Measurements from ENCODE around the gene POR. TPM values are rescaled to one million over a fixed set of nuclear protein-coding genes. Genes with fewer than 3 reads are reported as not detected.
"Not testable (repeated sequence)": the region's sequence is repeated elsewhere in the genome, so short reads cannot be mapped to it uniquely, and the experiment has no call there.

POR gene
- polyA plus RNA-seq (2013, experiment 1 of 4) = 75.1 TPM
- polyA plus RNA-seq (2013, experiment 2 of 4) = 83.4 TPM
- polyA plus RNA-seq (2013, experiment 3 of 4) = 58.0 TPM
- polyA plus RNA-seq (2013, experiment 4 of 4) = 66.9 TPM

GRCh38 chr7:75914655-75915415, at the start of gene POR:
Gene POR (plus strand): TSS chr7:75915155. CDS start chr7:75954002, 38,847 bp downstream.
- Histone ChIP-seq H3K27ac (ENCODE audit: insufficient read depth, low read depth, low read length, poor library complexity, severe bottlenecking) (peak within 1 kb of the TSS; percentile 89), H3K4me1 (ENCODE audit: control insufficient read depth, insufficient read depth, low read length) (peaks cover 12% of the 10 kb centered on the region), H3K4me3 (ENCODE audit: insufficient read depth, low read depth, low read length) (peak within 1 kb of the TSS; percentile 94), H3K9me3 (ENCODE audit: control insufficient read depth, low read length) (no peaks in the 10 kb centered on the region), H3K27me3 (ENCODE audit: control insufficient read depth, insufficient read depth, low read length, poor library complexity, severe bottlenecking) (no peaks in the 10 kb centered on the region), H3K36me3 (ENCODE audit: control insufficient read depth, insufficient read depth, low read length) (no peaks in the 10 kb centered on the region)
- 0 to 1% methylated on average over 82 of the region's 82 CpGs for WGBS, 2 experiments

- WGBS, 2 experiments = 75 to 76% methylated on average over 5 of the region's 5 CpGs
- Histone ChIP-seq H3K27ac (ENCODE audit: insufficient read depth, low read depth, low read length, poor library complexity, severe bottlenecking) (no peak overlapping the region), H3K36me3 (ENCODE audit: control insufficient read depth, insufficient read depth, low read length) (no peaks in the 10 kb centered on the region), H3K9me3 (ENCODE audit: control insufficient read depth, low read length) (no peaks in the 10 kb centered on the region), H3K27me3 (ENCODE audit: control insufficient read depth, insufficient read depth, low read length, poor library complexity, severe bottlenecking) (no peaks in the 10 kb centered on the region), H3K4me3 (ENCODE audit: insufficient read depth, low read depth, low read length) (no peak overlapping the region), H3K4me1 (ENCODE audit: control insufficient read depth, insufficient read depth, low read length) (peaks cover 4% of the 10 kb centered on the region)
Observed at GRCh38 chr7:75866114-75866488, 48.9 kb upstream of the POR start.

GRCh38 chr7:75866489-75867389, 48.2 kb upstream of the POR start:
- Histone ChIP-seq H3K4me1 (ENCODE audit: control insufficient read depth, insufficient read depth, low read length) (peaks cover 4% of the 10 kb centered on the region), H3K9me3 (ENCODE audit: control insufficient read depth, low read length) (no peaks in the 10 kb centered on the region), H3K4me3 (ENCODE audit: insufficient read depth, low read depth, low read length) (no peak overlapping the region), H3K27ac (ENCODE audit: insufficient read depth, low read depth, low read length, poor library complexity, severe bottlenecking) (no peak overlapping the region), H3K27me3 (ENCODE audit: control insufficient read depth, insufficient read depth, low read length, poor library complexity, severe bottlenecking) (no peaks in the 10 kb centered on the region), H3K36me3 (ENCODE audit: control insufficient read depth, insufficient read depth, low read length) (no peaks in the 10 kb centered on the region)
- WGBS, 2 experiments = 50 to 55% methylated on average over 19 of the region's 19 CpGs

DNA sequence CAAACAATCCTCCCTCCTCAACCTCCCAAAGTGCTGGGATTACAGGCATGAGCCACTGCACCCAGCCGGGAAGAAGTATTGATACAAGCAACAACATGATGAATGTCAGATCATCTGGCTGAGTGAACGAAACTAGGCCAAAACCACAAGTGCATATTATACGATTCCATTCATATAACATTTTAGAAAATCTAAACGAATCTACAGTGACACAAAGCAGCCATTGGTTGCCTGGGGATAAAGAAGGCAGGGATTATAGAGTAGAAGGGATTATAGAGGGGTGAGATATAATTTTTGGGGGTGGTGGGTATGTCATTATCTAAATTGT, 47.6 kb upstream of the POR start:
- Histone ChIP-seq H3K4me3 (ENCODE audit: insufficient read depth, low read depth, low read length) (no peak overlapping the region), H3K27ac (ENCODE audit: insufficient read depth, low read depth, low read length, poor library complexity, severe bottlenecking) (no peak overlapping the region), H3K36me3 (ENCODE audit: control insufficient read depth, insufficient read depth, low read length) (no peaks in the 10 kb centered on the region), H3K9me3 (ENCODE audit: control insufficient read depth, low read length) (no peaks in the 10 kb centered on the region), H3K4me1 (ENCODE audit: control insufficient read depth, insufficient read depth, low read length) (peaks cover 4% of the 10 kb centered on the region), H3K27me3 (ENCODE audit: control insufficient read depth, insufficient read depth, low read length, poor library complexity, severe bottlenecking) (no peaks in the 10 kb centered on the region)
- WGBS, 2 experiments = 91 to 97% methylated on average over 4 of the region's 4 CpGs

DNA sequence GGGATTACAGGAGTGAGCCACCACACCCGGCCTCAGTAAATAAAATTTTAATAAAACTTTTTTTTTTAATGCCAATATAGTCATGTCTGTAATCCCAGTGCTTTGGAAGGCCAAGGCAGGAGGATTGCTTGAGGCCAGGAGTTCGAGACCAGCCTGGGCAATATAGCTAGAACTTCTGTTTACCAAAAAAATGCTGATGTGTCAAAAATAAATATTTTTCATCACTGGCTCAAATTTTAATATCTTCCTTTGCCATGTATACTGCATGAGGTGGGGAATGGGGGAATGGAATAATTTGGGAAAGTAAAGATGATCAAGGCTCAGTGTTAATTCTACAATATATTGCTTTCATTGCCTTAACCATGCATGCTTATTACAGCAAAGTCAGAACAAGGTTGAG, 46.8 kb upstream of the POR start:
- Histone ChIP-seq H3K27me3 (ENCODE audit: control insufficient read depth, insufficient read depth, low read length, poor library complexity, severe bottlenecking) (no peaks in the 10 kb centered on the region), H3K27ac (ENCODE audit: insufficient read depth, low read depth, low read length, poor library complexity, severe bottlenecking) (no peak overlapping the region)
- 96 to 100% methylated on average over 1 to 2 of the region's 2 CpGs for WGBS, 2 experiments

DNA sequence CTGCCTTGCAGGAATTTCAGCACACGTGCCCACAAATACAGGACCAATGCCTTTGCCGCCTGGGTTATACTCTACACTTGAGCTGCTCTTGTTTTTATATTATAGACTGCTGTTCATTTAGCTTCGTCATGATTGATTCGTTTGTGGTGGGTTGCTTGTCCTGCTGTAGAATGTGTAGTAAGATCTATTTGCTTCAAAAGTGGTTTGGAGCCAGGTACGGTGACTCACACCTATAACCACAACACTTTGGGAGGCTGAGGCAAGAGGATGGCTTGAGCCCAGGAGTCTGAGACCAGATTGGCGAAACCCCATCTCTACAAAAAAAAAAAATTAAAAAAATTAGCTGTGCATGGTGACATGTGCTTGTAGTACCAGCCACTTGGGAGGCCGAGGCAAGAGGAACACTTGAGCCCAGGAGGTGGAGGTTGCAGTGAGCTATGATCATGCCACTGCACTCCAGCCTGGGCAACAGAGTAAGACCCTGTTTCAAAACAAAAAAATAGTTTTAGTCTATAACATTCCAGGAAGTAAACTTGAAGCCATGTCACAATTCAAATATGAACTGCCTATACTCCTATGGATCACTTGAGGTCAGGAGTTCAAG, 45.1 kb upstream of the POR start:
- H3K4me3 ChIP-seq (ENCODE audit: insufficient read depth, low read depth, low read length) = no peak overlapping the region
- H3K27me3 ChIP-seq (ENCODE audit: control insufficient read depth, insufficient read depth, low read length, poor library complexity, severe bottlenecking) = no peaks in the 10 kb centered on the region
- H3K36me3 ChIP-seq (ENCODE audit: control insufficient read depth, insufficient read depth, low read length) = no peaks in the 10 kb centered on the region
- H3K9me3 ChIP-seq (ENCODE audit: control insufficient read depth, low read length) = no peaks in the 10 kb centered on the region
- H3K4me1 ChIP-seq (ENCODE audit: control insufficient read depth, insufficient read depth, low read length) = peaks cover 4% of the 10 kb centered on the region
- WGBS, 2 experiments = 86 to 92% methylated on average over 4 to 7 of the region's 7 CpGs
- no peak overlapping the region for H3K27ac ChIP-seq (ENCODE audit: insufficient read depth, low read depth, low read length, poor library complexity, severe bottlenecking)

More for the DNA sequence above, 46.8 kb upstream of the POR start:
- Histone ChIP-seq H3K4me3 (ENCODE audit: insufficient read depth, low read depth, low read length) (no peak overlapping the region), H3K9me3 (ENCODE audit: control insufficient read depth, low read length) (no peaks in the 10 kb centered on the region), H3K36me3 (ENCODE audit: control insufficient read depth, insufficient read depth, low read length) (no peaks in the 10 kb centered on the region), H3K4me1 (ENCODE audit: control insufficient read depth, insufficient read depth, low read length) (peaks cover 4% of the 10 kb centered on the region)

- no peaks in the 10 kb centered on the region for H3K9me3 ChIP-seq (ENCODE audit: control insufficient read depth, low read length)
- H3K4me1 ChIP-seq (ENCODE audit: control insufficient read depth, insufficient read depth, low read length) = peaks cover 4% of the 10 kb centered on the region
- no peak overlapping the region for H3K4me3 ChIP-seq (ENCODE audit: insufficient read depth, low read depth, low read length)
- WGBS, 2 experiments = 91 to 93% methylated on average over 9 of the region's 9 CpGs
- H3K36me3 ChIP-seq (ENCODE audit: control insufficient read depth, insufficient read depth, low read length) = no peaks in the 10 kb centered on the region
- H3K27ac ChIP-seq (ENCODE audit: insufficient read depth, low read depth, low read length, poor library complexity, severe bottlenecking) = no peak overlapping the region
- H3K27me3 ChIP-seq (ENCODE audit: control insufficient read depth, insufficient read depth, low read length, poor library complexity, severe bottlenecking) = no peaks in the 10 kb centered on the region
Observed at GRCh38 chr7:75870557-75871161, 44.3 kb upstream of the POR start.

GRCh38 chr7:75872073-75872782, 42.7 kb upstream of the POR start:
- 90 to 93% methylated on average over 13 of the region's 13 CpGs for WGBS, 2 experiments
- H3K27ac ChIP-seq (ENCODE audit: insufficient read depth, low read depth, low read length, poor library complexity, severe bottlenecking) = no peak overlapping the region
- no peaks in the 10 kb centered on the region for H3K4me1 ChIP-seq (ENCODE audit: control insufficient read depth, insufficient read depth, low read length)
- H3K9me3 ChIP-seq (ENCODE audit: control insufficient read depth, low read length) = no peaks in the 10 kb centered on the region
- no peaks in the 10 kb centered on the region for H3K27me3 ChIP-seq (ENCODE audit: control insufficient read depth, insufficient read depth, low read length, poor library complexity, severe bottlenecking)
- no peaks in the 10 kb centered on the region for H3K36me3 ChIP-seq (ENCODE audit: control insufficient read depth, insufficient read depth, low read length)
- no peak overlapping the region for H3K4me3 ChIP-seq (ENCODE audit: insufficient read depth, low read depth, low read length)

GRCh38 chr7:75874180-75874579, 40.8 kb upstream of the POR start:
- H3K4me3 ChIP-seq (ENCODE audit: insufficient read depth, low read depth, low read length); H3K27me3 ChIP-seq (ENCODE audit: control insufficient read depth, insufficient read depth, low read length, poor library complexity, severe bottlenecking); H3K36me3 ChIP-seq (ENCODE audit: control insufficient read depth, insufficient read depth, low read length); H3K9me3 ChIP-seq (ENCODE audit: control insufficient read depth, low read length); H3K27ac ChIP-seq (ENCODE audit: insufficient read depth, low read depth, low read length, poor library complexity, severe bottlenecking); H3K4me1 ChIP-seq (ENCODE audit: control insufficient read depth, insufficient read depth, low read length): not testable (repeated sequence)
- 90 to 93% methylated on average over 3 of the region's 3 CpGs for WGBS, 2 experiments
